Gastrocnemius medialis (tissue), 4 donors: ENCODE results near the gene GNAO1.

Source experiments
- POLR2A ChIP-seq, 2 donors: fragments of 450-650 bp; IDR thresholded peaks; one replicate each; pipeline ENCODE4 v1.6.1; 2017; ENCODE audit warnings: antibody characterized with exemption in 2 of 2, mild to moderate bottlenecking in 2 of 2, moderate library complexity in 2 of 2
- TF ChIP-seq, protein P1 (sequence below), 5 experiments: fragments of 450-650 bp in 3 of 5; fragments of 200-600 bp in 2 of 5; sonication (generic) in 2 of 5; IDR thresholded peaks in 4 of 5; conservative IDR thresholded peaks in 1 of 5; 1 replicate in 4 of 5; 2 replicates in 1 of 5; pipeline ENCODE4 v1.5.1; 2016 to 2019; ENCODE audit warnings: antibody characterized with exemption in 5 of 5, mild to moderate bottlenecking in 3 of 5, moderate library complexity in 3 of 5

DNA sequence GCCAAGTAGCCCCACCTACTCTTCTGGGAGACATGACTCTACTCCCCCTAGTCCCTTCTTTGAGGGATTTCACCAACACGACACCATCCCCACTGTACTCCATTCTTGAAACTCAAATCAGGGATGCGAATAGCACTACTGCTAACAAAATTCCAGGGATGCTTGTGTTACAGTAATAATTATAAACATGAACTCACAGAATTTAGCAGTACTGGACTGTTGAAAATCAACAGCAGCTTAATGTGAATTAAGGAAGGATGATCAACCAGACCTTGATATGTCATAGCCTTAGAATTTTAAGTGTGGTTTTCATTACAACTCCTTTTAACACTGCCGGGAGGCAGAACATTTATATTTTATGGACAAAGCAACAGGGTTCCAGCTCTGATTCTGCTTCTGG is 196.1 kb downstream of the GNAO1 start:
- TF ChIP-seq, protein P1, sequence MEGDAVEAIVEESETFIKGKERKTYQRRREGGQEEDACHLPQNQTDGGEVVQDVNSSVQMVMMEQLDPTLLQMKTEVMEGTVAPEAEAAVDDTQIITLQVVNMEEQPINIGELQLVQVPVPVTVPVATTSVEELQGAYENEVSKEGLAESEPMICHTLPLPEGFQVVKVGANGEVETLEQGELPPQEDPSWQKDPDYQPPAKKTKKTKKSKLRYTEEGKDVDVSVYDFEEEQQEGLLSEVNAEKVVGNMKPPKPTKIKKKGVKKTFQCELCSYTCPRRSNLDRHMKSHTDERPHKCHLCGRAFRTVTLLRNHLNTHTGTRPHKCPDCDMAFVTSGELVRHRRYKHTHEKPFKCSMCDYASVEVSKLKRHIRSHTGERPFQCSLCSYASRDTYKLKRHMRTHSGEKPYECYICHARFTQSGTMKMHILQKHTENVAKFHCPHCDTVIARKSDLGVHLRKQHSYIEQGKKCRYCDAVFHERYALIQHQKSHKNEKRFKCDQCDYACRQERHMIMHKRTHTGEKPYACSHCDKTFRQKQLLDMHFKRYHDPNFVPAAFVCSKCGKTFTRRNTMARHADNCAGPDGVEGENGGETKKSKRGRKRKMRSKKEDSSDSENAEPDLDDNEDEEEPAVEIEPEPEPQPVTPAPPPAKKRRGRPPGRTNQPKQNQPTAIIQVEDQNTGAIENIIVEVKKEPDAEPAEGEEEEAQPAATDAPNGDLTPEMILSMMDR (IDR thresholded peaks at IDR 0.05 in 4 of 5, conservative IDR thresholded peaks at IDR 0.05 in 1 of 5): no peak
- no peak for TF ChIP-seq POLR2A (IDR thresholded peaks at IDR 0.05)
